K562 (cell line): ENCODE results near the gene WASF2. TPM values are rescaled to one million over a fixed set of nuclear protein-coding genes. Genes with fewer than 3 reads are reported as not detected.

Source experiments
- ATAC-seq: fragments of 200-7000 bp; cut with Tn5 transposase; 3 replicates; pipeline ENCODE4 v1.9.1; 2020; ENCODE audit warnings: moderate library complexity
- BruUV-seq: library from RNA; stranded (reverse); fragments of 400-500 nt; replicated peaks from 2 replicates; lab custom pipeline; 2021; lab: Mats Ljungman, UMichigan
- CTCF ChIA-PET: fragments of 300-600 bp; formaldehyde crosslinking; extraction: SDS; loops from one replicate; lab custom pipeline; 2021; ENCODE audit warnings: low intra/inter-chr PET ratio; lab: Yijun Ruan, JAX
- POLR2A ChIA-PET: fragments of 300-600, 350-650 bp; sonication (Branson Sonifier 250); formaldehyde crosslinking; extraction: SDS; loops from one replicate; lab custom pipeline; 2021; ENCODE audit warnings: antibody characterized with exemption, inconsistent platforms; lab: Yijun Ruan, JAX
- DNase-seq, 4 experiments: peaks; one replicate each; pipeline versions ENCODE4 v3.0.0 to v3.0.0-alpha.2; 2011 to 2018; ENCODE audit warnings: low spot score in 3 of 4, mixed read lengths in 3 of 4; ENCODE audit errors: extremely low read depth in 1 of 4
- FAIRE-seq: peaks from 2 replicates; lab custom pipeline; 2011; peaks lifted over from hg19 to GRCh38; lab: Jason Lieb, UNC
- H2AFZ ChIP-seq: 2 replicates; pipeline ENCODE4 v1.6.0; 2011; ENCODE audit warnings: low read depth, low read length, control low read depth, inconsistent platforms
- H3K27ac ChIP-seq: fragments of 200-600 bp; 3 replicates; pipeline ENCODE4 v1.8.0; 2011; ENCODE audit warnings: low read depth, mild to moderate bottlenecking, control low read depth, inconsistent platforms, low read length, moderate library complexity, mixed read lengths; ENCODE audit errors: extremely low read depth
- H3K27me3 ChIP-seq, 2 experiments: fragments of 300-600 bp in 1 of 2; 2 replicates in 1 of 2; 3 replicates in 1 of 2; pipeline versions ENCODE4 v1.6.0 to v1.8.0; 2011; ENCODE audit warnings: inconsistent platforms in 2 of 2, low read length in 2 of 2, mild to moderate bottlenecking in 1 of 2, mixed read lengths in 1 of 2, moderate library complexity in 1 of 2; ENCODE audit not compliant: control insufficient read depth in 2 of 2, insufficient read depth in 2 of 2
- H3K36me3 ChIP-seq: fragments of 300-600 bp; 3 replicates; pipeline ENCODE4 v1.8.0; 2011; ENCODE audit warnings: mild to moderate bottlenecking, low read length, inconsistent platforms; ENCODE audit not compliant: control insufficient read depth, insufficient read depth
- H3K4me1 ChIP-seq, 2 experiments: fragments of 200-600 bp in 1 of 2; replicated peaks in 1 of 2; 2 replicates in 1 of 2; 3 replicates in 1 of 2; pipeline versions ENCODE4 v1.5.1 to v1.8.0; 2011; ENCODE audit warnings: inconsistent platforms in 2 of 2, low read length in 2 of 2, mild to moderate bottlenecking in 1 of 2, mixed read lengths in 1 of 2, moderate library complexity in 1 of 2; ENCODE audit not compliant: control insufficient read depth in 2 of 2, insufficient read depth in 2 of 2
- H3K4me2 ChIP-seq: 2 replicates; pipeline ENCODE4 v1.6.1; 2011; ENCODE audit warnings: low read length, control low read depth, inconsistent platforms, mixed read lengths; ENCODE audit not compliant: insufficient read depth
- H3K4me3 ChIP-seq: fragments of 200-600 bp; sonication (generic), shearing (Covaris generic); 2 replicates; pipeline ENCODE4 v1.5.1; 2016; ENCODE audit warnings: control low read depth, inconsistent platforms
- H3K79me2 ChIP-seq: fragments of 200-600 bp; 3 replicates; pipeline ENCODE4 v1.8.0; 2011; ENCODE audit warnings: low read length, inconsistent platforms; ENCODE audit not compliant: control insufficient read depth, insufficient read depth
- H3K9ac ChIP-seq, 2 experiments: 2 replicates each; pipeline versions ENCODE4 v1.6.0 to v1.6.1; 2011; ENCODE audit warnings: low read depth in 2 of 2, low read length in 2 of 2, control low read depth in 1 of 2, inconsistent platforms in 1 of 2, mild to moderate bottlenecking in 1 of 2, mixed read lengths in 1 of 2; ENCODE audit not compliant: insufficient read depth in 1 of 2
- H3K9me1 ChIP-seq: one replicate; pipeline ENCODE4 v1.6.0; 2011; ENCODE audit warnings: inconsistent platforms, mild to moderate bottlenecking, low read length, moderate library complexity; ENCODE audit not compliant: control insufficient read depth, insufficient read depth
- H3K9me3 ChIP-seq: replicated peaks from 2 replicates; pipeline ENCODE4 v1.5.1; 2011; ENCODE audit warnings: low read depth, low read length, inconsistent platforms; ENCODE audit not compliant: control insufficient read depth, insufficient read depth
- H4K20me1 ChIP-seq: replicated peaks from 2 replicates; pipeline ENCODE4 v1.6.1; 2011; ENCODE audit warnings: low read length, inconsistent platforms, mixed read lengths; ENCODE audit not compliant: control insufficient read depth, insufficient read depth
- ARID1B ChIP-seq: fragments of 450-650 bp; IDR thresholded peaks from 2 replicates; pipeline ENCODE4 v1.6.1; 2016; ENCODE audit warnings: antibody characterized with exemption, mild to moderate bottlenecking, inconsistent platforms
- ARID3A ChIP-seq: IDR thresholded peaks from 2 replicates; pipeline ENCODE4 v1.6.1; 2012; ENCODE audit warnings: low read depth, low read length, improper control_type of control experiment, borderline replicate concordance
- BCOR ChIP-seq: fragments of 450-650 bp; IDR thresholded peaks from 2 replicates; pipeline ENCODE4 v1.6.1; 2016
- CC2D1A ChIP-seq: fragments of 450-650 bp; IDR thresholded peaks from 2 replicates; pipeline ENCODE4 v1.6.1; 2017; ENCODE audit warnings: mild to moderate bottlenecking
- CEBPB ChIP-seq: fragments of 450-650 bp; IDR thresholded peaks from 2 replicates; pipeline ENCODE4 v1.6.1; 2016; ENCODE audit warnings: missing genetic modification characterization, missing compliant biosample characterization
- DACH1 ChIP-seq: fragments of 450-650 bp; IDR thresholded peaks from 2 replicates; pipeline ENCODE4 v1.6.1; 2018; ENCODE audit not compliant: partially characterized antibody
- DIDO1 ChIP-seq: fragments of 450-650 bp; IDR thresholded peaks from 2 replicates; pipeline ENCODE4 v1.6.1; 2016; ENCODE audit warnings: low read depth, missing biosample characterization, missing genetic modification characterization
- MBD2 ChIP-seq: sonication (generic); IDR thresholded peaks from 2 replicates; pipeline ENCODE4 v1.6.1; 2016; ENCODE audit warnings: low read depth, borderline replicate concordance
- PBX2 ChIP-seq, 2 experiments: IDR thresholded peaks in 1 of 2; conservative IDR thresholded peaks in 1 of 2; 2 replicates each; pipeline ENCODE4 v1.6.1; 2016; ENCODE audit warnings: low read depth in 2 of 2, mild to moderate bottlenecking in 1 of 2, missing compliant biosample characterization in 1 of 2, missing genetic modification characterization in 1 of 2, moderate library complexity in 1 of 2
- PHF20 ChIP-seq: fragments of 450-650 bp; IDR thresholded peaks from 2 replicates; pipeline ENCODE4 v1.6.1; 2018; ENCODE audit not compliant: partially characterized antibody
- RBM34 ChIP-seq: fragments of 200-400 bp; formaldehyde crosslinking; IDR thresholded peaks from 2 replicates; pipeline ENCODE4 v1.6.1; 2018; ENCODE audit warnings: low read length, borderline replicate concordance; ENCODE audit not compliant: insufficient read depth
- RUNX1 ChIP-seq: sonication (generic); IDR thresholded peaks from 2 replicates; pipeline ENCODE4 v1.6.1; 2016; ENCODE audit warnings: antibody characterized with exemption, low read depth
- TCFL5 ChIP-seq: fragments of 250-450 bp; sonication (Bioruptor Pico); conservative IDR thresholded peaks from 2 replicates; pipeline ENCODE4 v1.6.1; 2021; ENCODE audit warnings: mild to moderate bottlenecking, moderate library complexity, matching md5 sums
- THRAP3 ChIP-seq: fragments of 450-650 bp; IDR thresholded peaks from 2 replicates; pipeline ENCODE4 v1.6.1; 2016; ENCODE audit warnings: mild to moderate bottlenecking, inconsistent platforms, borderline replicate concordance
- ZNF121 ChIP-seq: sonication (generic); formaldehyde crosslinking; conservative IDR thresholded peaks from 2 replicates; pipeline ENCODE4 v1.8.0; 2022; ENCODE audit warnings: missing genetic modification reagents
- ZNF57 ChIP-seq: fragments of 450-650 bp; formaldehyde crosslinking; IDR thresholded peaks from 2 replicates; pipeline ENCODE4 v1.4.0; 2020; ENCODE audit warnings: mild to moderate bottlenecking, moderate library complexity
- WGBS: fragments of 100-300 bp; shearing (Covaris generic); methylation state at CpG from one replicate; pipeline ENCODE4 v1.1.6; 2016; ENCODE audit warnings: low coverage, mixed read lengths; ENCODE audit not compliant: insufficient coverage; ENCODE audit errors: missing lambda C conversion rate; 5-methylcytosine and 5-hydroxymethylcytosine counted together
- in situ Hi-C: fragments of 300-500 bp; cut with MboI; formaldehyde crosslinking; loops from 4 replicates; pipeline ENCODE4 v1.15.0; 2018; ENCODE audit warnings: inconsistent platforms, mixed read lengths
- intact Hi-C: fragments of 100-400 bp; cut with micrococcal nuclease; formaldehyde crosslinking; loops from 2 replicates; pipeline ENCODE4 v1.14.2; 2022
- polyA plus RNA-seq, 8 experiments: library from polyadenylated mRNA; depleted of rRNA in 4 of 8; stranded (reverse) in 5 of 8; unstranded in 3 of 8; fragments of >200 nt; fragmentation: Nextera tagmentation in 2 of 8; fragmentation: Illumina TruSeq in 1 of 8; extraction: Ambion mirVana in 2 of 8; extraction: Trizol in 1 of 8; gene quantifications; 2 replicates each; pipeline versions ENCODE4 v1.2.1 to v1.2.3, GENCODE V29; 2011 to 2014; ENCODE audit warnings: inconsistent platforms in 1 of 8, missing spikeins in 1 of 8
- total RNA-seq, 7 experiments: library from RNA; depleted of rRNA in 6 of 7; stranded (reverse); fragments of >200 nt in 6 of 7; fragmentation: Illumina TruSeq in 2 of 7; extraction: Trizol in 2 of 7; gene quantifications; 2 replicates each; pipeline versions ENCODE4 v1.2.1 to v1.2.3, GENCODE V29; 2011 to 2021; ENCODE audit warnings: low replicate concordance in 1 of 7

The WASF2 gene
- total and polyA plus RNA-seq, 9 of the 15 experiments (the other 6 are each of a cell fraction or from before 2014, with no cell fraction given): 8.2 to 163 (median 31.2) TPM

GRCh38 chr1:27507960-27508665, 18.1 kb upstream of the WASF2 start:
- Histone ChIP-seq H3K9me3 (no peaks in the 10 kb centered on the region), H2AFZ (peak overlapping the region; percentile 86), H3K9me1 (no peaks in the 10 kb centered on the region), H3K36me3 (no peaks in the 10 kb centered on the region), H3K4me1 (peaks cover 23 to 39% of the 10 kb centered on the region in 2 experiments; a peak in 4 of 5 replicates), H3K27ac (peak overlapping the region; percentile 22), H3K79me2 (no peaks in the 10 kb centered on the region), H3K4me3 (no peak overlapping the region), H3K9ac (peak overlapping the region; percentile 9 to 76; a peak in 2 of 4 replicates), H3K4me2 (no peak overlapping the region), H3K27me3 (no peaks in the 10 kb centered on the region), H4K20me1 (no peaks in the 10 kb centered on the region)
- ChIA-PET CTCF (no interaction called here), POLR2A (interaction anchor here (0.6 to 2.5 kb wide), 7 partner anchors 11 to 112 kb away, joined by 3 to 5 read pairs (median 3); partner anchors contain the start of gene WASF2)
- peak; percentile 82 for FAIRE-seq
- DNase-seq: peak; percentile 59 to 82 (median 68)
- in situ Hi-C loops (no loop called here), intact Hi-C loops (loop anchor here (1.0 to 5.0 kb wide), 2 partner anchors 18 to 99 kb away; partner anchors contain the start of gene WASF2)
- peak; percentile 76 for ATAC-seq
- WGBS: 50% methylated on average over 6 of the region's 6 CpGs
- no TSS peak for BruUV-seq
- TF ChIP-seq DACH1 (no peak), PHF20 (peak; percentile 44), ZNF121 (CRISPR knock-in tag) (no peak), TCFL5 (no peak), CC2D1A (peak; percentile 23; the same call in 1 of the 2 replicates), ARID3A (no peak), CEBPB (tag) (peak; percentile 61), PBX2 (CRISPR knock-in tag; IDR thresholded peaks at IDR 0.05; ENCODE audit: low read depth) (no peak), PBX2 (tag; conservative IDR thresholded peaks at IDR 0.05; ENCODE audit: low read depth) (no peak), ZNF57 (CRISPR knock-in tag) (no peak), ARID1B (peak; percentile 35; the same call in 1 of the 2 replicates), RBM34 (no peak), DIDO1 (tag) (no peak), MBD2 (no peak), BCOR (peak; percentile 100), RUNX1 (no peak), THRAP3 (no peak)
